ENCODE results near the gene SNX5. TPM values are rescaled to one million over a fixed set of nuclear protein-coding genes. Genes with fewer than 3 reads are reported as not detected.
A peak's percentile ranks its signal among the peaks of the same experiment; 100 is the strongest.

The SNX5 gene
- total and polyA plus RNA-seq, 2 of the 13 experiments (the other 11 are each of a cell fraction or from before 2014, with no cell fraction given): 664 to 1,040 TPM

DNA sequence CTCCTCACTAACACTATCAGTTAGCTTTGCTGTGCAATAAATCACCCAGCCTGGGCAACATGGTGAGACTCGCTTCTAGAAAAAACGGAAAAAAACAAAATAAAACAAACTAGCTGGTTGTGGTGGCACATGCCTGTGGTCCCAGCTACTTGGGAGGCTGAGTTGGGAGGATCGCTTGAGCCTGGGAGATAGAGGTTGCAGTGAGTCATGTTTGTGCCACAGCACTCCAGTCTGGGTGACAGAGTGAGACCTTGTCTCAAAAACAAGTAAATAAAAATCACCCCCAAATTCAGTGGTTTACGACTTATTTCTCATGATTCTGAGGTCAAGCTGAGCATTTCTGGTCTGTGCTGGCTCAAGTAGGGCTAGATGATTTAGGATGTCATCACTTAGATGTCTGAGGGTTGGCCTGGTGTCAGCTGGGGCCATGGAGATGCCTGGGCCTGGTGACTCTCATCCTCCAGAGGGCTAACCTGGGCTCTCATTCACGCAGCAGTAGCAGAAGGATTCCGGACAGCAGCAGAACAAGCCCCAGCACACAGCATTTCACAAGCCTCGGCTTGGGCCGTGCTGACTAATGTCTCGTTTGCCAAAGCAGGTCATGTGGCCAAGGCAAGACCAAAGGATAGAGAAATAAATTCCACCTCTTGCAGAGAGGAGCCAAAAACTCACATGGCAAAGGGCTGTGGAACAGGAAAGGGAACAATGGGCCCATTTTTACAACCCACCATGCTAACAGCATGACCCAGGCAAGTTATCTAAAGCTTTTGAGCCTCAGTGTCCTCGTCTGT is 32.7 kb upstream of the SNX5 start (continued):
- TF ChIP-seq, protein P1, sequence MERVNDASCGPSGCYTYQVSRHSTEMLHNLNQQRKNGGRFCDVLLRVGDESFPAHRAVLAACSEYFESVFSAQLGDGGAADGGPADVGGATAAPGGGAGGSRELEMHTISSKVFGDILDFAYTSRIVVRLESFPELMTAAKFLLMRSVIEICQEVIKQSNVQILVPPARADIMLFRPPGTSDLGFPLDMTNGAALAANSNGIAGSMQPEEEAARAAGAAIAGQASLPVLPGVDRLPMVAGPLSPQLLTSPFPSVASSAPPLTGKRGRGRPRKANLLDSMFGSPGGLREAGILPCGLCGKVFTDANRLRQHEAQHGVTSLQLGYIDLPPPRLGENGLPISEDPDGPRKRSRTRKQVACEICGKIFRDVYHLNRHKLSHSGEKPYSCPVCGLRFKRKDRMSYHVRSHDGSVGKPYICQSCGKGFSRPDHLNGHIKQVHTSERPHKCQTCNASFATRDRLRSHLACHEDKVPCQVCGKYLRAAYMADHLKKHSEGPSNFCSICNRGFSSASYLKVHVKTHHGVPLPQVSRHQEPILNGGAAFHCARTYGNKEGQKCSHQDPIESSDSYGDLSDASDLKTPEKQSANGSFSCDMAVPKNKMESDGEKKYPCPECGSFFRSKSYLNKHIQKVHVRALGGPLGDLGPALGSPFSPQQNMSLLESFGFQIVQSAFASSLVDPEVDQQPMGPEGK (CRISPR knock-in tag; IDR thresholded peaks at IDR 0.05): peak; percentile 52; the same call in 1 of the 2 replicates
- TF ChIP-seq GPN1 (CRISPR knock-in tag; IDR thresholded peaks at IDR 0.05; ENCODE audit: borderline replicate concordance) (no peak), ZSCAN29 (CRISPR knock-in tag; conservative IDR thresholded peaks at IDR 0.05) (no peak; the same call in 1 of the 2 replicates), ZNF510 (CRISPR knock-in tag; IDR thresholded peaks at IDR 0.05; ENCODE audit: low read depth) (no peak), MYC (CRISPR knock-in tag; IDR thresholded peaks at IDR 0.05; ENCODE audit: borderline replicate concordance) (peak; percentile 39; the same call in 1 of the 2 replicates), SALL2 (CRISPR knock-in tag; IDR thresholded peaks at IDR 0.05) (no peak), NBN (conservative IDR thresholded peaks at IDR 0.05) (no peak), HIVEP1 (CRISPR knock-in tag; IDR thresholded peaks at IDR 0.05) (peak; percentile 41; the same call in 1 of the 2 replicates), TGIF2 (CRISPR knock-in tag; IDR thresholded peaks at IDR 0.05) (0 out of 2 replicates have a peak, but pooled peaks have one; percentile 28), ZFX (CRISPR knock-in tag; IDR thresholded peaks at IDR 0.05; ENCODE audit: low read depth) (0 out of 2 replicates have a peak, but pooled peaks have one; percentile 27), RELA (CRISPR knock-in tag; IDR thresholded peaks at IDR 0.05) (no peak), ZNF335 (CRISPR knock-in tag; IDR thresholded peaks at IDR 0.05) (peak; percentile 37; the same call in 1 of the 2 replicates)
- TF ChIP-seq, protein P2, sequence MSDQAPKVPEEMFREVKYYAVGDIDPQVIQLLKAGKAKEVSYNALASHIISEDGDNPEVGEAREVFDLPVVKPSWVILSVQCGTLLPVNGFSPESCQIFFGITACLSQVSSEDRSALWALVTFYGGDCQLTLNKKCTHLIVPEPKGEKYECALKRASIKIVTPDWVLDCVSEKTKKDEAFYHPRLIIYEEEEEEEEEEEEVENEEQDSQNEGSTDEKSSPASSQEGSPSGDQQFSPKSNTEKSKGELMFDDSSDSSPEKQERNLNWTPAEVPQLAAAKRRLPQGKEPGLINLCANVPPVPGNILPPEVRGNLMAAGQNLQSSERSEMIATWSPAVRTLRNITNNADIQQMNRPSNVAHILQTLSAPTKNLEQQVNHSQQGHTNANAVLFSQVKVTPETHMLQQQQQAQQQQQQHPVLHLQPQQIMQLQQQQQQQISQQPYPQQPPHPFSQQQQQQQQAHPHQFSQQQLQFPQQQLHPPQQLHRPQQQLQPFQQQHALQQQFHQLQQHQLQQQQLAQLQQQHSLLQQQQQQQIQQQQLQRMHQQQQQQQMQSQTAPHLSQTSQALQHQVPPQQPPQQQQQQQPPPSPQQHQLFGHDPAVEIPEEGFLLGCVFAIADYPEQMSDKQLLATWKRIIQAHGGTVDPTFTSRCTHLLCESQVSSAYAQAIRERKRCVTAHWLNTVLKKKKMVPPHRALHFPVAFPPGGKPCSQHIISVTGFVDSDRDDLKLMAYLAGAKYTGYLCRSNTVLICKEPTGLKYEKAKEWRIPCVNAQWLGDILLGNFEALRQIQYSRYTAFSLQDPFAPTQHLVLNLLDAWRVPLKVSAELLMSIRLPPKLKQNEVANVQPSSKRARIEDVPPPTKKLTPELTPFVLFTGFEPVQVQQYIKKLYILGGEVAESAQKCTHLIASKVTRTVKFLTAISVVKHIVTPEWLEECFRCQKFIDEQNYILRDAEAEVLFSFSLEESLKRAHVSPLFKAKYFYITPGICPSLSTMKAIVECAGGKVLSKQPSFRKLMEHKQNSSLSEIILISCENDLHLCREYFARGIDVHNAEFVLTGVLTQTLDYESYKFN (CRISPR knock-in tag; conservative IDR thresholded peaks at IDR 0.05): 0 out of 2 replicates have a peak, but pooled peaks have one; percentile 36
- TF ChIP-seq, protein P3, sequence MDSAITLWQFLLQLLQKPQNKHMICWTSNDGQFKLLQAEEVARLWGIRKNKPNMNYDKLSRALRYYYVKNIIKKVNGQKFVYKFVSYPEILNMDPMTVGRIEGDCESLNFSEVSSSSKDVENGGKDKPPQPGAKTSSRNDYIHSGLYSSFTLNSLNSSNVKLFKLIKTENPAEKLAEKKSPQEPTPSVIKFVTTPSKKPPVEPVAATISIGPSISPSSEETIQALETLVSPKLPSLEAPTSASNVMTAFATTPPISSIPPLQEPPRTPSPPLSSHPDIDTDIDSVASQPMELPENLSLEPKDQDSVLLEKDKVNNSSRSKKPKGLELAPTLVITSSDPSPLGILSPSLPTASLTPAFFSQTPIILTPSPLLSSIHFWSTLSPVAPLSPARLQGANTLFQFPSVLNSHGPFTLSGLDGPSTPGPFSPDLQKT (CRISPR knock-in tag; IDR thresholded peaks at IDR 0.05; ENCODE audit: borderline replicate concordance): no peak
- TF ChIP-seq, protein P4, sequence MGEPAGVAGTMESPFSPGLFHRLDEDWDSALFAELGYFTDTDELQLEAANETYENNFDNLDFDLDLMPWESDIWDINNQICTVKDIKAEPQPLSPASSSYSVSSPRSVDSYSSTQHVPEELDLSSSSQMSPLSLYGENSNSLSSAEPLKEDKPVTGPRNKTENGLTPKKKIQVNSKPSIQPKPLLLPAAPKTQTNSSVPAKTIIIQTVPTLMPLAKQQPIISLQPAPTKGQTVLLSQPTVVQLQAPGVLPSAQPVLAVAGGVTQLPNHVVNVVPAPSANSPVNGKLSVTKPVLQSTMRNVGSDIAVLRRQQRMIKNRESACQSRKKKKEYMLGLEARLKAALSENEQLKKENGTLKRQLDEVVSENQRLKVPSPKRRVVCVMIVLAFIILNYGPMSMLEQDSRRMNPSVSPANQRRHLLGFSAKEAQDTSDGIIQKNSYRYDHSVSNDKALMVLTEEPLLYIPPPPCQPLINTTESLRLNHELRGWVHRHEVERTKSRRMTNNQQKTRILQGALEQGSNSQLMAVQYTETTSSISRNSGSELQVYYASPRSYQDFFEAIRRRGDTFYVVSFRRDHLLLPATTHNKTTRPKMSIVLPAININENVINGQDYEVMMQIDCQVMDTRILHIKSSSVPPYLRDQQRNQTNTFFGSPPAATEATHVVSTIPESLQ (CRISPR knock-in tag; conservative IDR thresholded peaks at IDR 0.05): no peak
- TF ChIP-seq, protein P5, sequence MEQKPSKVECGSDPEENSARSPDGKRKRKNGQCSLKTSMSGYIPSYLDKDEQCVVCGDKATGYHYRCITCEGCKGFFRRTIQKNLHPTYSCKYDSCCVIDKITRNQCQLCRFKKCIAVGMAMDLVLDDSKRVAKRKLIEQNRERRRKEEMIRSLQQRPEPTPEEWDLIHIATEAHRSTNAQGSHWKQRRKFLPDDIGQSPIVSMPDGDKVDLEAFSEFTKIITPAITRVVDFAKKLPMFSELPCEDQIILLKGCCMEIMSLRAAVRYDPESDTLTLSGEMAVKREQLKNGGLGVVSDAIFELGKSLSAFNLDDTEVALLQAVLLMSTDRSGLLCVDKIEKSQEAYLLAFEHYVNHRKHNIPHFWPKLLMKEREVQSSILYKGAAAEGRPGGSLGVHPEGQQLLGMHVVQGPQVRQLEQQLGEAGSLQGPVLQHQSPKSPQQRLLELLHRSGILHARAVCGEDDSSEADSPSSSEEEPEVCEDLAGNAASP (CRISPR knock-in tag; IDR thresholded peaks at IDR 0.05; ENCODE audit: borderline replicate concordance): 0 out of 2 replicates have a peak, but pooled peaks have one; percentile 10
